ENCODE measurements around the gene ARSG. TPM values are rescaled to one million over a fixed set of nuclear protein-coding genes. Genes with fewer than 3 reads are reported as not detected.

Gene ARSG
- total RNA-seq, 2 donors from 2014 or later = 0.24 to 0.79 TPM

DNA sequence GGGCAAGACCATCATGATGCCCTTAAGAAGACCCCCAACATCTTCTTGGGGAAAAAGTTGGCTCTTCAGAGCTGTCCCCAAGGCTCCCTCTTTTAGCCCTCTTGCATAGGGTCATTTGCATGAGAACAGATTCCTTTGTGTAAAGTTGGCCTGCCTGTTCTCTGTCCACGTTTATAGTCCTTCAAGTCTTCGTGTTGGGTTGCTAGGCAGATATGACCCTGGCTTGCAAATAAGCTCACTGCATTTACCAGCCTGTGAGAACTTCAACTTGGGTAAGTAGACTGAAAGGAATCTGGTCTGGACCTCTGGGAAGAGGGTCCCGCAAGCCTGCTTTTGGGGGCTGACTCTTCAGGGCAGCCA is 2.9 kb downstream of the ARSG start:
- Histone ChIP-seq H3K27me3 (peaks cover 37% of the 10 kb centered on the region), H3K4me3 (no peak overlapping the region), H3K27ac (no peak overlapping the region), H3K4me1 (peaks cover 8% of the 10 kb centered on the region), H3K36me3 (no peaks in the 10 kb centered on the region), H3K9me3 (no peaks in the 10 kb centered on the region), H3K9ac (ENCODE audit: low read depth in 2 of 2, low read length in 2 of 2) (no peak overlapping the region)
- DNase-seq = no peak
- TF ChIP-seq, protein P1, sequence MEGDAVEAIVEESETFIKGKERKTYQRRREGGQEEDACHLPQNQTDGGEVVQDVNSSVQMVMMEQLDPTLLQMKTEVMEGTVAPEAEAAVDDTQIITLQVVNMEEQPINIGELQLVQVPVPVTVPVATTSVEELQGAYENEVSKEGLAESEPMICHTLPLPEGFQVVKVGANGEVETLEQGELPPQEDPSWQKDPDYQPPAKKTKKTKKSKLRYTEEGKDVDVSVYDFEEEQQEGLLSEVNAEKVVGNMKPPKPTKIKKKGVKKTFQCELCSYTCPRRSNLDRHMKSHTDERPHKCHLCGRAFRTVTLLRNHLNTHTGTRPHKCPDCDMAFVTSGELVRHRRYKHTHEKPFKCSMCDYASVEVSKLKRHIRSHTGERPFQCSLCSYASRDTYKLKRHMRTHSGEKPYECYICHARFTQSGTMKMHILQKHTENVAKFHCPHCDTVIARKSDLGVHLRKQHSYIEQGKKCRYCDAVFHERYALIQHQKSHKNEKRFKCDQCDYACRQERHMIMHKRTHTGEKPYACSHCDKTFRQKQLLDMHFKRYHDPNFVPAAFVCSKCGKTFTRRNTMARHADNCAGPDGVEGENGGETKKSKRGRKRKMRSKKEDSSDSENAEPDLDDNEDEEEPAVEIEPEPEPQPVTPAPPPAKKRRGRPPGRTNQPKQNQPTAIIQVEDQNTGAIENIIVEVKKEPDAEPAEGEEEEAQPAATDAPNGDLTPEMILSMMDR (IDR thresholded peaks at IDR 0.05) = no peak
- intact Hi-C loops (cut with DNase I) = no loop called here

DNA sequence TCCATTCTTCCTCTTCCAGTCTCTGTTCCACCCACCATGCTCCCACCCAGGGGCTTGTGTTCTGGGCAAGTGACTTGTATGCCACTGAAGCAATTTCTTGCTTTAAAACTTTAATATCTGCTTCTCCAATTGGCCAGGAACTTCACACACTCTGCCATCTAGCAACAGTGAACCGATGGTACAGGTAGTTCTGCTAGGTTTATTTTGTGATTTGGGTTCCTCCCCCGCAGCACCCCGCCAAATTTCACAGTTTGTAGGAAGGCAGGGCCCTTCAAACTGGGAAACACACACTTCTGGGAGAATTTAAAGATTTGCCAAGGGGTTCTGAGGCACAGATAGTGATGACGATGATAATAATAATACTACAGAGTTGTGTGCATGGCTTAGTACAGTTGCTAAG is 3.3 kb downstream of the ARSG start:
- Histone ChIP-seq H3K9ac (ENCODE audit: low read depth in 2 of 2, low read length in 2 of 2) (no peak overlapping the region), H3K27ac (no peak overlapping the region), H3K9me3 (no peaks in the 10 kb centered on the region), H3K4me1 (peaks cover 8% of the 10 kb centered on the region), H3K36me3 (no peaks in the 10 kb centered on the region), H3K27me3 (peaks cover 37% of the 10 kb centered on the region), H3K4me3 (no peak overlapping the region)
- TF ChIP-seq, protein P1 (IDR thresholded peaks at IDR 0.05) = no peak
- no peak for DNase-seq
- intact Hi-C loops (cut with DNase I) = no loop called here

DNA sequence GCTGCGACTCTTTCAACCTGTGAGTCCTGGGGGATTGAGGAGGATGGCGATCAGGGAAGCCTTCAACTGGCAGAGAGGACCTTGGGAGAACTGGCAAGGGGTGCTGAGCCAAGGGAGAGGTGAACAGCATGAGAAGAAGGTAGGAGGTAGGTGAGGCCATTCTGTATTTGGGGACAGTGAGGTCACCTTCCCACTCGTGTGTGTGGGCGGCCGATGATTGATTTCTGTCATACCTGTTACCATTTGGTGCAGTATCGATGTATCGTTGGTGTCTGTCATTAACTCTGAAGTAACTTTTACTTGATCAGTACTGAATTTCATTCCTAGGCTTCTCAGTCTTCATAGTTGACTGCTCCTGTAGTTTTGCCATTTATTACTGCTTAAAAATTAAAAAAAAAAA is 3.8 kb downstream of the ARSG start:
- Histone ChIP-seq H3K4me1 (peaks cover 8% of the 10 kb centered on the region), H3K36me3 (no peaks in the 10 kb centered on the region), H3K9ac (ENCODE audit: low read depth in 2 of 2, low read length in 2 of 2) (no peak overlapping the region), H3K9me3 (no peaks in the 10 kb centered on the region), H3K4me3 (no peak overlapping the region), H3K27me3 (peaks cover 37% of the 10 kb centered on the region), H3K27ac (no peak overlapping the region)
- DNase-seq = no peak
- TF ChIP-seq, protein P1 (IDR thresholded peaks at IDR 0.05) = no peak
- intact Hi-C loops (cut with DNase I) = no loop called here

DNA sequence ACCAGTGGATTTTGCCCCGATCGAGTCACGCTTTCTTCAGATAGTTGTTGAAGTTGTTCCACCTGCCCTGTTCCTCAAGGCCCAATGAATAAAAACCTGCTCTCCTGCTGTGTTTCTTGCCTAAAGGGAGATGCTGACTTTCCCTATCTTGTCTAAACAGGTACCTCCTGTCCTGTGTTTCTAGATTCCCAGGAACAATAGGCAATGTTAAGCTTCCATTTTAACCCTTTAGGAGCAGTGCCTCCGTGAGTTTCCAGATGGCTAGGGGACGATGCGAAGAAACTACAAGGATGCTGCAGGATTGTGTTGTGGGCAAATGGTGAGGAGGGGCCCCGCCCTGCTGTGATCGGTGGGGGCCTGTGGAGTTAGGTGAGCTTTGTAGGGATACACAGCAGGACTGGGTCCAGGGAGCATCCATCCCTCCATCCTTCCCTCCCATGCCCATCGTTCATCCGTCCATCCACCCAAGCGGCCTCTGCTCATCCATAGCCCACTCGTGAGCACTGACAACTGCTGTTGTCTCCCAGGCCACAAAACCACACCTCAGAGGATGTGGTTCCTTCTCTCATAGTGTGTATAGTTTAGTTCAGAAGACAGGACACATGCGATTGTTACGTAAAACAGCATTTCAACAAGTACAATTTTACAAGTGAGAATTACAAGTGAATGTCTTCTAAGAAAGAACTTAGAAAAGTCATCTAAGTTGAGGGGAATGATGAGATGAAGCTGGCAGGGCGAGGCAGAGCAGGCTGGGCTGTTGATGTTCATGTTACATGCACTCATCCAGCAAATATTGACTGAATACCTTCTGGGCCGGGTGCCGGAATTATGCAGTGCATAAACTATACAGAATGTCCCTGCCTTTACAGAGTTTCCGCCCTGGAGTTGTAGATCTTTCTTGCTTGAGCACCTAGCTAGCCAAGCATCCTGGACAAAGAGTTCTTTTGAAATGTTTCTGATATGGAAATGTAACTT is 5.2 kb downstream of the ARSG start:
- peak; percentile 33 for DNase-seq
- Histone ChIP-seq H3K27me3 (peaks cover 26% of the 10 kb centered on the region), H3K27ac (no peak overlapping the region)

DNA sequence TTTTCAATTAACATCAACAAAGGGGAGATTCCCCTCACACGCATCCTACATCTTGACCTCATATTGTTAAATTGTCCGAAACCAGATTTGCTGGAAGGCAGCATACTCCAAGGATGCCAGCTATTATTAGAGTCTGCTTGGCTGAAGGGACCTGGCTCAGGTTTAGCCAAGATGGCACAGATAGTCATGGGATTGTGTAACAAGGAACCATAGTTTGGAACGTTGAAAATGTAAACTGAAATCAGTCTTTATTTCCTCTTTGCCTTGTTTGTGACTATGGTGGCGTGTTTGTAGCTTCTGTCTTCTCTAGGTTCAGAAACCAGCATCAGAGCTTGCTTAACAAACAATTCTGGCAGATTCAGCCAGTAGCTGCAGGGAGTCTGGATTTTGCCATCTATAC is 5.9 kb downstream of the ARSG start:
- DNase-seq = no peak
- Histone ChIP-seq H3K4me1 (peaks cover under 1% of the 10 kb centered on the region), H3K27me3 (peaks cover 19% of the 10 kb centered on the region), H3K9ac (ENCODE audit: low read depth in 2 of 2, low read length in 2 of 2) (no peak overlapping the region), H3K9me3 (no peaks in the 10 kb centered on the region), H3K27ac (no peak overlapping the region), H3K36me3 (no peaks in the 10 kb centered on the region), H3K4me3 (no peak overlapping the region)
- TF ChIP-seq, protein P1 (IDR thresholded peaks at IDR 0.05) = no peak
- intact Hi-C loops (cut with DNase I) = no loop called here

More for the DNA sequence above, 5.2 kb downstream of the ARSG start:
- TF ChIP-seq, protein P1 (IDR thresholded peaks at IDR 0.05) = no peak
- no peak overlapping the region for H3K9ac ChIP-seq (ENCODE audit: low read depth in 2 of 2, low read length in 2 of 2)
- no peaks in the 10 kb centered on the region for H3K36me3 ChIP-seq
- H3K4me3 ChIP-seq = no peak overlapping the region
- H3K4me1 ChIP-seq = peaks cover 3% of the 10 kb centered on the region
- intact Hi-C loops (cut with DNase I) = no loop called here
- H3K9me3 ChIP-seq = no peaks in the 10 kb centered on the region

All from colonic mucosa (tissue), 4 donors.